ENCODE data around the gene FBXL14.
"Not testable (repeated sequence)": the region's sequence is repeated elsewhere in the genome, so short reads cannot be mapped to it uniquely, and the experiment has no call there.

Gene FBXL14

GRCh38 chr12:1574865-1575259 is 19.5 kb downstream of the FBXL14 start:
- Histone ChIP-seq H3K4me3 (ENCODE audit: low read length) (no peak overlapping the region), H3K9ac (ENCODE audit: low read length) (no peak overlapping the region), H3K27me3 (ENCODE audit: control insufficient read depth, insufficient read depth, low read length) (no peaks in the 10 kb centered on the region), H3K4me1 (ENCODE audit: control insufficient read depth, insufficient read depth, low read length) (peaks cover 25% of the 10 kb centered on the region), H3K36me3 (ENCODE audit: control insufficient read depth, insufficient read depth, low read length) (no peaks in the 10 kb centered on the region), H3K9me3 (ENCODE audit: control insufficient read depth, low read length) (no peaks in the 10 kb centered on the region)

- no peak overlapping the region for H3K4me3 ChIP-seq (ENCODE audit: low read length)
- H3K9ac ChIP-seq (ENCODE audit: low read length) = no peak overlapping the region
- no peaks in the 10 kb centered on the region for H3K27me3 ChIP-seq (ENCODE audit: control insufficient read depth, insufficient read depth, low read length)
- no peaks in the 10 kb centered on the region for H3K36me3 ChIP-seq (ENCODE audit: control insufficient read depth, insufficient read depth, low read length)
- H3K4me1 ChIP-seq (ENCODE audit: control insufficient read depth, insufficient read depth, low read length) = peaks cover 25% of the 10 kb centered on the region
- H3K9me3 ChIP-seq (ENCODE audit: control insufficient read depth, low read length) = no peaks in the 10 kb centered on the region
These were observed 20.2 kb downstream of the FBXL14 start for GRCh38 chr12:1573960-1574864.

GRCh38 chr12:1572731-1573130 is 21.6 kb downstream of the FBXL14 start:
- Histone ChIP-seq H3K36me3 (ENCODE audit: control insufficient read depth, insufficient read depth, low read length) (no peaks in the 10 kb centered on the region), H3K9ac (ENCODE audit: low read length) (no peak overlapping the region), H3K4me3 (ENCODE audit: low read length) (no peak overlapping the region), H3K27me3 (ENCODE audit: control insufficient read depth, insufficient read depth, low read length) (no peaks in the 10 kb centered on the region), H3K4me1 (ENCODE audit: control insufficient read depth, insufficient read depth, low read length) (peaks cover 25% of the 10 kb centered on the region), H3K9me3 (ENCODE audit: control insufficient read depth, low read length) (no peaks in the 10 kb centered on the region)

- Histone ChIP-seq H3K9me3 (ENCODE audit: control insufficient read depth, low read length) (no peaks in the 10 kb centered on the region), H3K9ac (ENCODE audit: low read length) (no peak overlapping the region), H3K4me1 (ENCODE audit: control insufficient read depth, insufficient read depth, low read length) (no peaks in the 10 kb centered on the region), H3K4me3 (ENCODE audit: low read length) (no peak overlapping the region), H3K27me3 (ENCODE audit: control insufficient read depth, insufficient read depth, low read length) (no peaks in the 10 kb centered on the region), H3K36me3 (ENCODE audit: control insufficient read depth, insufficient read depth, low read length) (no peaks in the 10 kb centered on the region)
These were observed 26.5 kb downstream of the FBXL14 start for GRCh38 chr12:1567852-1568251.

GRCh38 chr12:1566449-1567135 is 27.8 kb downstream of the FBXL14 start:
- H3K9ac ChIP-seq (ENCODE audit: low read length) = no peak overlapping the region
- H3K4me1 ChIP-seq (ENCODE audit: control insufficient read depth, insufficient read depth, low read length) = no peaks in the 10 kb centered on the region
- no peak overlapping the region for H3K4me3 ChIP-seq (ENCODE audit: low read length)
- H3K27me3 ChIP-seq (ENCODE audit: control insufficient read depth, insufficient read depth, low read length) = no peaks in the 10 kb centered on the region
- H3K9me3 ChIP-seq (ENCODE audit: control insufficient read depth, low read length) = no peaks in the 10 kb centered on the region
- H3K36me3 ChIP-seq (ENCODE audit: control insufficient read depth, insufficient read depth, low read length) = no peaks in the 10 kb centered on the region

GRCh38 chr12:1565172-1565571 is 29.2 kb downstream of the FBXL14 start:
- no peak overlapping the region for H3K9ac ChIP-seq (ENCODE audit: low read length)
- no peaks in the 10 kb centered on the region for H3K9me3 ChIP-seq (ENCODE audit: control insufficient read depth, low read length)
- H3K4me1 ChIP-seq (ENCODE audit: control insufficient read depth, insufficient read depth, low read length) = no peaks in the 10 kb centered on the region
- H3K27me3 ChIP-seq (ENCODE audit: control insufficient read depth, insufficient read depth, low read length) = no peaks in the 10 kb centered on the region
- H3K36me3 ChIP-seq (ENCODE audit: control insufficient read depth, insufficient read depth, low read length) = no peaks in the 10 kb centered on the region
- no peak overlapping the region for H3K4me3 ChIP-seq (ENCODE audit: low read length)

- no peaks in the 10 kb centered on the region for H3K4me1 ChIP-seq (ENCODE audit: control insufficient read depth, insufficient read depth, low read length)
- H3K9ac ChIP-seq (ENCODE audit: low read length) = no peak overlapping the region
- no peaks in the 10 kb centered on the region for H3K9me3 ChIP-seq (ENCODE audit: control insufficient read depth, low read length)
- H3K36me3 ChIP-seq (ENCODE audit: control insufficient read depth, insufficient read depth, low read length) = no peaks in the 10 kb centered on the region
- no peaks in the 10 kb centered on the region for H3K27me3 ChIP-seq (ENCODE audit: control insufficient read depth, insufficient read depth, low read length)
- no peak overlapping the region for H3K4me3 ChIP-seq (ENCODE audit: low read length)
These were observed 30.3 kb downstream of the FBXL14 start for GRCh38 chr12:1564067-1564466.

- Histone ChIP-seq H3K9ac (ENCODE audit: low read length) (no peak overlapping the region), H3K36me3 (ENCODE audit: control insufficient read depth, insufficient read depth, low read length) (no peaks in the 10 kb centered on the region), H3K9me3 (ENCODE audit: control insufficient read depth, low read length) (no peaks in the 10 kb centered on the region), H3K4me3 (ENCODE audit: low read length) (no peak overlapping the region), H3K4me1 (ENCODE audit: control insufficient read depth, insufficient read depth, low read length) (no peaks in the 10 kb centered on the region), H3K27me3 (ENCODE audit: control insufficient read depth, insufficient read depth, low read length) (no peaks in the 10 kb centered on the region)
These were observed 31.5 kb downstream of the FBXL14 start for GRCh38 chr12:1562813-1563407.

GRCh38 chr12:1560704-1561103 is 33.7 kb downstream of the FBXL14 start:
- Histone ChIP-seq H3K4me3 (ENCODE audit: low read length) (no peak overlapping the region), H3K9ac (ENCODE audit: low read length) (no peak overlapping the region), H3K4me1 (ENCODE audit: control insufficient read depth, insufficient read depth, low read length) (no peaks in the 10 kb centered on the region), H3K36me3 (ENCODE audit: control insufficient read depth, insufficient read depth, low read length) (no peaks in the 10 kb centered on the region), H3K9me3 (ENCODE audit: control insufficient read depth, low read length) (no peaks in the 10 kb centered on the region), H3K27me3 (ENCODE audit: control insufficient read depth, insufficient read depth, low read length) (no peaks in the 10 kb centered on the region)

- H3K4me3 ChIP-seq (ENCODE audit: low read length) = no peak overlapping the region
- no peaks in the 10 kb centered on the region for H3K4me1 ChIP-seq (ENCODE audit: control insufficient read depth, insufficient read depth, low read length)
- H3K9me3 ChIP-seq (ENCODE audit: control insufficient read depth, low read length) = no peaks in the 10 kb centered on the region
- no peak overlapping the region for H3K9ac ChIP-seq (ENCODE audit: low read length)
- no peaks in the 10 kb centered on the region for H3K36me3 ChIP-seq (ENCODE audit: control insufficient read depth, insufficient read depth, low read length)
- H3K27me3 ChIP-seq (ENCODE audit: control insufficient read depth, insufficient read depth, low read length) = peaks cover 3% of the 10 kb centered on the region
These were observed 34.7 kb downstream of the FBXL14 start for GRCh38 chr12:1559676-1560091.

GRCh38 chr12:1558108-1558507 is 36.3 kb downstream of the FBXL14 start:
- not testable (repeated sequence) for H3K9ac ChIP-seq (ENCODE audit: low read length); H3K36me3 ChIP-seq (ENCODE audit: control insufficient read depth, insufficient read depth, low read length); H3K4me3 ChIP-seq (ENCODE audit: low read length); H3K4me1 ChIP-seq (ENCODE audit: control insufficient read depth, insufficient read depth, low read length); H3K9me3 ChIP-seq (ENCODE audit: control insufficient read depth, low read length); H3K27me3 ChIP-seq (ENCODE audit: control insufficient read depth, insufficient read depth, low read length)

Data from mucosa of stomach (tissue), 1 donor.